Measurements from ENCODE around the gene UBE2B.

The UBE2B gene

DNA sequence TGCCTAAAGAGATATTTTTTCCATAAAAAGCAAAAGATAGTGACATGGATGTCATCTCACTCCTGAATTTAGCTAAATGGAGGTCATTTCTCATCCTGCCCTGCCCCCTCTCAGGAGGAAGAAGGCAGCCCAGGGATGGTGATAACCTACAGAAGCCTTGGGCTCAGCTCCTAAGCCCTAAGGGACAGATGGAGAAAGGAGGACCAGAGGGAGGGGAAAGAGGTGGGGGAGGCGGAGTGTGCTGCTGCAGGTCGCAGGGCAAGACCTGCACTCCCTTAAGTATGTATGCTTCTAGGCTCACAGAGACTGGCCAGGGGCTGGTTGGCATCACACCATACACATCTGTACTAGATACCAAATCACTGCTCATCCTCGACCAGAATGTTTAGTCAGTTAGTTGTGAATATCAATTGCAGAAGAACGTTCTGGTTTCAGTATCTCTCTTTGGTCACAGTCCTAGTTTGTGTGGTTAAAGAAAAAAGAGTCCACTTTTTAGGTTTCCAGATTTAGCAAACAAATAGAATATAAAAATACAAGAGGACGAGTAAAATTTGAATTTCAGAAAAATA is 58.7 kb downstream of the UBE2B start:
- DNase-seq (ENCODE audit: low read depth), result no peak
- no peak for TF ChIP-seq CTCF (conservative IDR thresholded peaks at IDR 0.05; ENCODE audit: low read length)
- no peak overlapping the region for H3K4me3 ChIP-seq (ENCODE audit: low read length)

DNA sequence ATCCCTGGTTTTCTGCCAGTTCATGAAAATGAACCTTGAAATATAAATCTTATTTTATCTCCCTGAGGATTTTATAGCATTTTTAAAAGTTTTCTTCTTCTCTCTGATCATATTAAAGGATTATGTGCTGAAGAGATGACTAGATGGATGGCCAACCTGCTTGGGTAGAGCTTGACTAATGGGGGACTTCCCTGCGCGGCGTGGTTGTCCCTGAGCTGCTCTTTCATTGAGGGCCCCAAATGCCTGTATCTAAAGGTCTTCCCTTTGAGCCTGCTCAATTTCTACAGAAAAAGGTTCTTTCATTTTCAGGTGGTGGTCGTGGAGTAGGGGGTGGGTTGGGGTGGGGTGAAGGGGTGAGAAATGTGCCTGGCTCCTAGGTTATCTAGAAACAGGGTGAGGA is 60.8 kb downstream of the UBE2B start:
- H3K4me3 ChIP-seq (ENCODE audit: low read length), result no peak overlapping the region
- DNase-seq (ENCODE audit: low read depth), result no peak
- no peak for TF ChIP-seq CTCF (conservative IDR thresholded peaks at IDR 0.05; ENCODE audit: low read length)

GRCh38 chr5:134432677-134433359 is 61.4 kb downstream of the UBE2B start:
- TF ChIP-seq CTCF (conservative IDR thresholded peaks at IDR 0.05; ENCODE audit: low read length), result no peak
- no peak overlapping the region for H3K4me3 ChIP-seq (ENCODE audit: low read length)
- DNase-seq (ENCODE audit: low read depth), result no peak

DNA sequence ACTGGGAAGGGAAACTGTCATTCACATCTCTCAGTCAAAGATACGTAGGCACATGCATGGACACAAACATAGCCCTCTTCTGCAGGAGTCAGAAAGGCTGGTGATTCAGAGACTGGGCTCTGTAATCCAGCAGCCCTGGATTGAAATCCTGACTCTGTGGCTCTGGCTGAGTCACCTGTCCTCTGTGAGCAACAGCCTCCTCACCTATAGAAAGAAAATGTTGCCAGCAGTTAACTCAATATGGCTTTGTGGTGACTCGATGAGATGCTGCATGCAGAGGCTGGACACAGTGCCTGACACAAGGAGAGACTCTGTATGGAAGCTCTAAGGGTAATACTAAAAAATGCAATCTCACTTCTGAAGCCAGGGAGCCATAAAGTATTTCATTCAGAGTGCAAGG is 64.2 kb downstream of the UBE2B start:
- no peak overlapping the region for H3K4me3 ChIP-seq (ENCODE audit: low read length)
- no peak for TF ChIP-seq CTCF (conservative IDR thresholded peaks at IDR 0.05; ENCODE audit: low read length)
- peak; percentile 51 for DNase-seq (ENCODE audit: low read depth)

DNA sequence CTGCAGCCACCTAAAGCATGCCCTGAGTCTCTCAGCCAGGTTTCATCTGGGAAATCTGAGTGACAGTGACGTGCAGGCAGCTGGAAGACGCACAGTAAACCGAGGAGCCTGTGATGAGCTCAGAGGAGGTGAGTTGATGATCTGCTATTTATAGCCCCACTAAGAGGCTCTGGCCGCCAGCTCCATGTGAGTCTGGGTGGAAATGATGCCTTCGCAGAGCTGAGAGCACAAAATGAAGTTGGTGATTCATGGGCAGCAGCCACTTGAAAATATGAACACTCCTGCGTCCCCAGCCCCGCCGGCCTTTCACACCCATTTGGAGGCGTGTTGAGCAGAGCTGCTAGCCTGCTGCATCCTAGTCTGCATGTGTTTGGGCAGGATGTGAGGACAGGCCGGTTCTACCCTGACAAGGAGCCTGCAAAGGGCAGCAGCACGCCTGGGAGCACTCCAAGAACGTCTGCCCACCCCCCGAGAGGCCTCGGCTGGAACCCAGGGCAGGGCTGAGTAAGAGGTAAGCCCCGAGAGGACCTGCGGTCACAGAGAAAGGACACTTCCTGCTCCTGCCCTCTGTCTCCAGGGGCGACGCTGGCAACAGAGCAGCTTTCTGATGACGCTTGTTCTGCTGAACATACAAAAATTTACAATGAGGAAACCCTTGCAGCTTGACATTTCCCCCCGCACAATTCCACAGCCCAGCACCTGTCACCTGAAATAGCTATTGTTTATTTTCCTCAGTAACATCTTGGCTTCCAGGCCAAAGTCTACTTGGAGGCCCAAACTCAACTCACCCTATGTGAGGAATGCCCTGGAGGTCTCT is 65.4 kb downstream of the UBE2B start:
- peak; percentile 88 for DNase-seq (ENCODE audit: low read depth)
- no peak overlapping the region for H3K4me3 ChIP-seq (ENCODE audit: low read length)
- no peak for TF ChIP-seq CTCF (conservative IDR thresholded peaks at IDR 0.05; ENCODE audit: low read length)

DNA sequence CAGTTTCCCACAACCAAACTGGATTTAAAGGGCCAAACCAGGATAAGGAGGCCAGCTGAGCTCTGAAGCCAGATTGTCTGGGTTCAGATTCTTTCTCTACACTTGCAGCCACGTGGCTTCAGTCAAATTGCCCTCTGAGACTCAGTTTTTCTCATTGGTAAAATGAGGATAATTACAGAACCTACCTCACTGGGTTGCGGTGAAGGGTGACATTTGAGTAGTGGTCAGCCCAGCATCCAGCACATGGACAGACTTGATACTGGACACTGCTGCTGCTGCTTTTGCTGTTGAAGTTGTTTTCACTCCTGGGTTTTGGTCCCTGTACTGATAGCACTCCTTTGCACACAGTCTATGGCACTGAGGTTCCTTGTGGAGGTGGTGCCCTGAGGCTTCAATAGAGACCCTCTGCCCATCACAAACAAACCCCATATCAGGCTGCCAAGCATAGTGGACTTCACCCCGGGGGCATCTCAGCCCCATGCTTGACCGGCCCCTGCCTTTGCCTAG is 66.0 kb downstream of the UBE2B start:
- H3K4me3 ChIP-seq (ENCODE audit: low read length), result no peak overlapping the region
- DNase-seq (ENCODE audit: low read depth), result no peak
- no peak for TF ChIP-seq CTCF (conservative IDR thresholded peaks at IDR 0.05; ENCODE audit: low read length)
